Pulmonary artery endothelial cell (primary cell): Measurements from ENCODE around the gene HRH4. TPM values are rescaled to one million over a fixed set of nuclear protein-coding genes. Genes with fewer than 3 reads are reported as not detected.

Experiments
- DNase-seq: peaks from one replicate; pipeline ENCODE4 v3.0.0-alpha.2; 2011; ENCODE audit warnings: low read depth, low spot score
- total RNA-seq: library from RNA; depleted of rRNA; stranded (reverse); fragments of >200 nt; gene quantifications from 2 replicates; pipeline ENCODE4 v1.2.3, GENCODE V29; 2014

HRH4 gene
- total RNA-seq, 1 donor from 2014 or later = not detected

DNA sequence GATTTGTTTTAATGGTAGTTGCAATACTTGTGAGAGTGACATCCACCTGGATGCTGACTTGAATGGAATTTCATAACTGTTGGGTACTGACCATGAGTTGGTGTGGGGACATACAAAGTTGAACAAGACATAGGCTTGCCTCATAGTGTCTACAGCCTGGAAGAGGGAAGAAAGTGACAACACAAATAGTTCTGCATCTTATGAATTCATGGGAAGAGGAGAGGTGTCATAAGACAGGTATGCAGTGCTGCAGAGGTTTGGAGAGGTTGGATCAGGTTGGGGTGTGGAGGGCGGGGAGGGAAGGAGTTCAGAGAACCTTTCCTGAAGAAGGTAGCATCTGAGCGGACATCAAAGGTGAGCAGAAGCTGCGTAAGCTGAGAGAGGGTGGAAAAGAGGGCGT is 44.0 kb downstream of the HRH4 start:
- DNase-seq = no peak

DNA sequence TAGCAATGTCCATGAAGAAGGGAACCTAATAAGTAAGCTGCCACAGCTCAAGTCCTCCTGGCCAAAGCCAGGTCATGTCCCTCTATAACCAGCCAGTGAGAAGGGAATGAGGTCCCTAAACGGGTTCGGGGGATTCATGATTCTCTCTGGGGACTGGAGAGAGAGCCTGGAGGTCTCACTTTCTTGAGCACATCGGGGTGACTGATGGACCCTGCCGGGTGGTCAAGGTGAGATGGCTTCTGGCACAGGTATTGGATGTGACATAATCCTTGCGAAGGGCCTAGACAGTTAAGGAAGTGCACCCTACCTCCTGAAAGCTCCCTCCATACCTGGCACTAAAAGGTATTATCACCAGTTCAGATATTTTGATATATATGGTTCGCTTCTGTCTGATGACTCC is 45.7 kb downstream of the HRH4 start:
- DNase-seq = no peak

DNA sequence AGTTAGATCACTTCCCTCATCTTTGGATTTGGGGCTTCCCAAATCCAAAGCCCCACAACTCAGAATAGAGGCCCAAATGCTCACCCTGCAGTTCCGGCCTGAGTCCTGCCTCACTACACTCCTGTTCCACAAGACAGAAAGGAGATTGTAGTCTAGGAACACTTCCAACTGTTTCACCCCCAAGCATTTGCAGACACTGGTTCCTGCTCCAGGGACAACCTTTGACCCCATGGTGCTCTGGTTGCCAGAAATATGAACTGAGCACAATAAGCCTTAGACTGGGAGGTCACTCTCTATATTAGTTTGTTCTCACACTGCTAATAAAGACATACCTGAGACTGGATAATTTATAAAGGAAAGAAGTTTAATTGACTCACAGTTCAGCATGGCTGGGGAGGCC is 49.0 kb downstream of the HRH4 start:
- DNase-seq = no peak

DNA sequence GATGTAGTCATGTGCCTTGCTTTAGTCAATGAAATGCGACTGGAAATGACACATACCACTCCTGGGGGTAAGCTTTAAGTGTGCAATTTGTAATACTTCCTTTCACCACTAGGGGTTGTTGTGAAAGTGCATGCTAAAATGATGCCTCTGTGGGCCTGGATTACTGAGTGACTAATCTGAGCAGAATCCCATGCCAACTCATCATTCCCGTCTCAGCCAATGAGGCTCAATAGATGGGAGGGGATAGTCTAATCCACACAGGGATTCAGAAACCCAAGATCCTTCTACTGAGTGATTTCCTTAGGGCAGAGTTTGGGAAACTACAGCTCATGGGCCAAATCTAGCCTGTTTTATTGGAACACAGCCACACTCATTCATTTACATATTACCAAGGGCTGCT is 54.0 kb downstream of the HRH4 start:
- DNase-seq = no peak

DNA sequence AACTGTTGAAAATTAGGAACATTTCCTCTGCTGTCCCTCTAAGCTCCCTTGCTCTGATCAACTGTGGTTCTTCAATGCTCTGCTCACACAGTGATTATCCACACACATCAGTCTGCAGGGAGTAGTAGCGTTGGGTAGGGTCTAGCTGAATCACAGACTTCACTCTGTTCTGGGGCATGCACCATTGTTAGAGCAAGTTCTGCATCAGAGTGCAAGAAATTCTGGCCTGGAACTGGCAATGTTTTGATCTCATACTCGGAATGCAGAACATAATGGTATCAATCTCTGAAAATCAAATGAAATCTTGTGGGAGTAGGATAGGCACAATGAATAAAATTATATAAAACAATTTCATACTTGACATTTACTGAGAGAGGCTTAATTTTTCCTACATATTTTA is 55.3 kb downstream of the HRH4 start:
- no peak for DNase-seq

DNA sequence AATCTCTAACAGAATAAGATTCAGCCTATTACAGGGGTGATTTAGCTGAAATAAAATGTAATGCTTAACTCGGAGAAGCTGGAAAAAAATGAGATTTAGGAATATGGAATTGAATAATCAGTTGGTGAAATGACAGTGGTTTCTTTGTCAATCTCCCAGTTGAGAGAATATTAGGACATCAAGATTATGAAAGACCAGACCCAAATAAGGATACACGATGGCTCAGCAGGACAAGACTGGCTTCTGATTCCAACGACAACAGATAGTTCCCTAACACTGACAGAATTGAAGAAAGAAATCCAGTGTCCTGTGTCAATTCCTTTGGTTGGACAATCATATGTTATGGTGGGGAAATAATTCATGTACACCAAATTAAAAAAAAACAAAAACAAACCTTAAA is 55.8 kb downstream of the HRH4 start:
- DNase-seq = no peak

DNA sequence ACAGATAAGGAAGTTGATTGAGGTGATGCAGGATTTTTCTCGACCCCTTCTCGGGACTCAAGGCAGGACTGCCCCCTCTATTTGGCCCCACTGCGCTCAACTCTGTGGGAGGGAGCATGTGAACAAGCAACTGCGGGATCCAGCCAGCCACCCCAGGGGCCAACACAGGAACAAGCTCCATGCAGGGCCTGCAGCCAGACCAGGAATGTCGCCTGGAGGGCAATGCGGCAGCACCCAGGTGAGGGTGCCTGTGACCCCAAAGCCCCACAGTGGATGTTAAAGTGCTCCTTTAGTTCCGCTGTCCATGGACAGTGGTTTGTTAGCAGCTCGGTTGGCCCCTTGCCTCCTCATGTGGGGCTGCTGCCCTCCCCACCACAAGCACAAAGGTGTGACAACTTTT is 57.1 kb downstream of the HRH4 start:
- DNase-seq = no peak

DNA sequence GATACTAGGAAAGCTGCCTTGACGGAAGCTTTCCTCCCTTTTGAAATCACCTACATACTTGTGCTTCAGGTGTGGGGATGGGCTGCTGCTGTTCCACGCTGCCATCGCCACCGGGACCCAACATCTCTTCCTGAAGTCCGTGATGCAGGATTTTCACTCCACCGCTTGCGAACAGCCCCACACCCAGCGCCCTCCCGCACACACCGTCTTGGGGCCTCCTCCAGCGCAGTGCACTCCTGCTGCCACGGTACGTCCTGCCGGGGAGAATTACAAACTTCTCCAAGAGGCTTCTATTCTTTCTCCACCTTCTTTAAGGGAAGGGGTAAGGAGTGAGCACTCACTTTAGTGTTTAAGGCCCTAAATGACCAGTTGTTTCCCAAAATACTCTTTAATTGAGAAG is 58.2 kb downstream of the HRH4 start:
- no peak for DNase-seq

Other genes with a start within 250 kb of the HRH4 start
- gene OSBPL1A, start 62.8 kb upstream of the HRH4 start, total RNA-seq = 8.6 and 14.0 TPM in 2 replicates
- gene IMPACT, start 34.0 kb upstream of the HRH4 start, total RNA-seq = 22.7 and 26.7 TPM in 2 replicates